ENCODE data around the gene NKAIN2.

The NKAIN2 gene

DNA sequence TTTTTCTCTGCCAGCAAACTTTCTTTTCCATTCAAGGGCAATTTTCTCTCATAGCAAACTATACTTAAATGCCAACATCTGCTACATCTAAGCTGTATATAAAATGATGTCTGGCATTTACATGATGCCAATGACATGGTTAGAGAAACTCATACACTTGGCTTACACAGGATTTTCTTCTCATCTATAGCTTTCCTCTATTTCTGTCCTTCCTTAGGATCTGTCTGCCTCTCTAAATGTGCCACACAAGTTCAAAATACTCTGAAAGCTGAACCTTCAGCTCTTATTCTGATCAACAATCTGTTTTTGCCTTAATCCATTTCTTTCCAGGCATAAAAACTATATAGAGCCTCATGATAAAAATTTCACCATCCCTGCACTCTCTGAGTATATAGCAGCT, 867.7 kb downstream of the NKAIN2 start:
- TF ChIP-seq RARB (CRISPR knock-in tag; IDR thresholded peaks at IDR 0.05) (no peak), TOX (CRISPR knock-in tag; IDR thresholded peaks at IDR 0.05; ENCODE audit: borderline replicate concordance) (no peak), OSR1 (CRISPR knock-in tag; IDR thresholded peaks at IDR 0.05) (no peak), BACH2 (CRISPR knock-in tag; IDR thresholded peaks at IDR 0.05; ENCODE audit: borderline replicate concordance) (no peak)
- TF ChIP-seq, protein P1, sequence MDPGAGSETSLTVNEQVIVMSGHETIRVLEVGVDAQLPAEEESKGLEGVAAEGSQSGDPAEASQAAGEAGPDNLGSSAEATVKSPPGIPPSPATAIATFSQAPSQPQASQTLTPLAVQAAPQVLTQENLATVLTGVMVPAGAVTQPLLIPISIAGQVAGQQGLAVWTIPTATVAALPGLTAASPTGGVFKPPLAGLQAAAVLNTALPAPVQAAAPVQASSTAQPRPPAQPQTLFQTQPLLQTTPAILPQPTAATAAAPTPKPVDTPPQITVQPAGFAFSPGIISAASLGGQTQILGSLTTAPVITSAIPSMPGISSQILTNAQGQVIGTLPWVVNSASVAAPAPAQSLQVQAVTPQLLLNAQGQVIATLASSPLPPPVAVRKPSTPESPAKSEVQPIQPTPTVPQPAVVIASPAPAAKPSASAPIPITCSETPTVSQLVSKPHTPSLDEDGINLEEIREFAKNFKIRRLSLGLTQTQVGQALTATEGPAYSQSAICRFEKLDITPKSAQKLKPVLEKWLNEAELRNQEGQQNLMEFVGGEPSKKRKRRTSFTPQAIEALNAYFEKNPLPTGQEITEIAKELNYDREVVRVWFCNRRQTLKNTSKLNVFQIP (CRISPR knock-in tag; IDR thresholded peaks at IDR 0.05; ENCODE audit: borderline replicate concordance, low read depth): no peak
- no peak for ATAC-seq

DNA sequence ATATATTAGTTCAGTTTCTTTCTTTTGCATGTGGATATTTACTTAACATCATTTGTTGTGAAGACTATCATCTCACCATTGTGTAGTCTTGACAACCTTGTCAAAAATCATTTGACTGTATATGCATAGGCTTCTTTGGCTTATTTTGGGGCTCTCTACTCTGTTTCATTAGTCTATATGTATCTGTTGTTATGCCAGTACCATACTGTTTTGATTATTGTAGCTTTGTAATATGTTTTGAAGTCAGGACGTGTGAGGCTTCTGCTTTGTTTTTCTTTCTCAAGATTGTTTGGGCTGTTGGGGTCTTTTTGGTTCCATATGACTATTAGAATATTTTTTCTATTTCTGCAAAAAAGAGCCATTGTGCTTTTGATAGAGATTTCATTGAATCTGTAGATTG, 870.4 kb downstream of the NKAIN2 start:
- no peak for ATAC-seq
- TF ChIP-seq BACH2 (CRISPR knock-in tag; IDR thresholded peaks at IDR 0.05; ENCODE audit: borderline replicate concordance) (no peak), PPARA (CRISPR knock-in tag; IDR thresholded peaks at IDR 0.05; ENCODE audit: borderline replicate concordance) (no peak), ISL1 (CRISPR knock-in tag; IDR thresholded peaks at IDR 0.05) (no peak), OSR1 (CRISPR knock-in tag; IDR thresholded peaks at IDR 0.05) (no peak), ARNTL (CRISPR knock-in tag; IDR thresholded peaks at IDR 0.05; ENCODE audit: borderline replicate concordance, low read depth) (no peak), ZNF565 (CRISPR knock-in tag; conservative IDR thresholded peaks at IDR 0.05; ENCODE audit: low read depth) (no peak), TOX (CRISPR knock-in tag; IDR thresholded peaks at IDR 0.05; ENCODE audit: borderline replicate concordance) (no peak)
- TF ChIP-seq, protein P1 (CRISPR knock-in tag; IDR thresholded peaks at IDR 0.05; ENCODE audit: borderline replicate concordance, low read depth): no peak
- TF ChIP-seq, protein P2, sequence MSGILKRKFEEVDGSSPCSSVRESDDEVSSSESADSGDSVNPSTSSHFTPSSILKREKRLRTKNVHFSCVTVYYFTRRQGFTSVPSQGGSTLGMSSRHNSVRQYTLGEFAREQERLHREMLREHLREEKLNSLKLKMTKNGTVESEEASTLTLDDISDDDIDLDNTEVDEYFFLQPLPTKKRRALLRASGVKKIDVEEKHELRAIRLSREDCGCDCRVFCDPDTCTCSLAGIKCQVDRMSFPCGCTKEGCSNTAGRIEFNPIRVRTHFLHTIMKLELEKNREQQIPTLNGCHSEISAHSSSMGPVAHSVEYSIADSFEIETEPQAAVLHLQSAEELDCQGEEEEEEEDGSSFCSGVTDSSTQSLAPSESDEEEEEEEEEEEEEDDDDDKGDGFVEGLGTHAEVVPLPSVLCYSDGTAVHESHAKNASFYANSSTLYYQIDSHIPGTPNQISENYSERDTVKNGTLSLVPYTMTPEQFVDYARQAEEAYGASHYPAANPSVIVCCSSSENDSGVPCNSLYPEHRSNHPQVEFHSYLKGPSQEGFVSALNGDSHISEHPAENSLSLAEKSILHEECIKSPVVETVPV (CRISPR knock-in tag; IDR thresholded peaks at IDR 0.05): no peak
- TF ChIP-seq, protein P3, sequence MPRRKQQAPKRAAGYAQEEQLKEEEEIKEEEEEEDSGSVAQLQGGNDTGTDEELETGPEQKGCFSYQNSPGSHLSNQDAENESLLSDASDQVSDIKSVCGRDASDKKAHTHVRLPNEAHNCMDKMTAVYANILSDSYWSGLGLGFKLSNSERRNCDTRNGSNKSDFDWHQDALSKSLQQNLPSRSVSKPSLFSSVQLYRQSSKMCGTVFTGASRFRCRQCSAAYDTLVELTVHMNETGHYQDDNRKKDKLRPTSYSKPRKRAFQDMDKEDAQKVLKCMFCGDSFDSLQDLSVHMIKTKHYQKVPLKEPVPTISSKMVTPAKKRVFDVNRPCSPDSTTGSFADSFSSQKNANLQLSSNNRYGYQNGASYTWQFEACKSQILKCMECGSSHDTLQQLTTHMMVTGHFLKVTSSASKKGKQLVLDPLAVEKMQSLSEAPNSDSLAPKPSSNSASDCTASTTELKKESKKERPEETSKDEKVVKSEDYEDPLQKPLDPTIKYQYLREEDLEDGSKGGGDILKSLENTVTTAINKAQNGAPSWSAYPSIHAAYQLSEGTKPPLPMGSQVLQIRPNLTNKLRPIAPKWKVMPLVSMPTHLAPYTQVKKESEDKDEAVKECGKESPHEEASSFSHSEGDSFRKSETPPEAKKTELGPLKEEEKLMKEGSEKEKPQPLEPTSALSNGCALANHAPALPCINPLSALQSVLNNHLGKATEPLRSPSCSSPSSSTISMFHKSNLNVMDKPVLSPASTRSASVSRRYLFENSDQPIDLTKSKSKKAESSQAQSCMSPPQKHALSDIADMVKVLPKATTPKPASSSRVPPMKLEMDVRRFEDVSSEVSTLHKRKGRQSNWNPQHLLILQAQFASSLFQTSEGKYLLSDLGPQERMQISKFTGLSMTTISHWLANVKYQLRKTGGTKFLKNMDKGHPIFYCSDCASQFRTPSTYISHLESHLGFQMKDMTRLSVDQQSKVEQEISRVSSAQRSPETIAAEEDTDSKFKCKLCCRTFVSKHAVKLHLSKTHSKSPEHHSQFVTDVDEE (CRISPR knock-in tag; IDR thresholded peaks at IDR 0.05): no peak
- TF ChIP-seq, protein P4, sequence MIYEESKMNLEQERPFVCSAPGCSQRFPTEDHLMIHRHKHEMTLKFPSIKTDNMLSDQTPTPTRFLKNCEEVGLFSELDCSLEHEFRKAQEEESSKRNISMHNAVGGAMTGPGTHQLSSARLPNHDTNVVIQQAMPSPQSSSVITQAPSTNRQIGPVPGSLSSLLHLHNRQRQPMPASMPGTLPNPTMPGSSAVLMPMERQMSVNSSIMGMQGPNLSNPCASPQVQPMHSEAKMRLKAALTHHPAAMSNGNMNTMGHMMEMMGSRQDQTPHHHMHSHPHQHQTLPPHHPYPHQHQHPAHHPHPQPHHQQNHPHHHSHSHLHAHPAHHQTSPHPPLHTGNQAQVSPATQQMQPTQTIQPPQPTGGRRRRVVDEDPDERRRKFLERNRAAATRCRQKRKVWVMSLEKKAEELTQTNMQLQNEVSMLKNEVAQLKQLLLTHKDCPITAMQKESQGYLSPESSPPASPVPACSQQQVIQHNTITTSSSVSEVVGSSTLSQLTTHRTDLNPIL (CRISPR knock-in tag; IDR thresholded peaks at IDR 0.05; ENCODE audit: low read depth): no peak

DNA sequence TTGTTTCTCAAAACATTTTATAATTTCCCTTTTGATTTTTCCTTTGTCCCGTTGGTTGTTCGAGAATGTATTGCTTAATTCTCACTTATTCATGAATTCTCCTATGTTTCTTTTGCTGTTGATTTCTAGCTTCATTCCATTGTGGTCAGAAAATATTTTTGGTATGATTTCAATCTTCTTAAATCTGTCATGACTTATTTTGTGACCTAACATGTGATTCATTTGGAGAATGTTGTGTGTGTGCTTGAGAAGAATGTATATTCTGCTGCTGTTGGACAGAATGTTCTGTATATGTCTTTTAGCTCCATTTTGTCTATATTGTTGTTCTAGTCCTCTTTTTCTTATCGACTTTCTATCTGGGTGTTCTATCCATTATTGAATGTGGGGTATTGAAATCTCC, 872.4 kb downstream of the NKAIN2 start:
- TF ChIP-seq ESRRG (CRISPR knock-in tag; IDR thresholded peaks at IDR 0.05): no peak
- TF ChIP-seq, protein P3 (CRISPR knock-in tag; IDR thresholded peaks at IDR 0.05): no peak
- TF ChIP-seq, protein P2 (CRISPR knock-in tag; IDR thresholded peaks at IDR 0.05): no peak
- no peak for TF ChIP-seq GLIS3 (CRISPR knock-in tag; IDR thresholded peaks at IDR 0.05)
- TF ChIP-seq TCF4 (CRISPR knock-in tag; IDR thresholded peaks at IDR 0.05; ENCODE audit: borderline replicate concordance): no peak
- no peak for TF ChIP-seq SNAI2 (CRISPR knock-in tag; IDR thresholded peaks at IDR 0.05)
- TF ChIP-seq BACH2 (CRISPR knock-in tag; IDR thresholded peaks at IDR 0.05; ENCODE audit: borderline replicate concordance): no peak
- no peak for TF ChIP-seq ZFP3 (CRISPR knock-in tag; IDR thresholded peaks at IDR 0.05)
- ATAC-seq: no peak
